ENCODE results near the gene COP1. TPM values are rescaled to one million over a fixed set of nuclear protein-coding genes. Genes with fewer than 3 reads are reported as not detected.
"Not testable (repeated sequence)": the region's sequence is repeated elsewhere in the genome, so short reads cannot be mapped to it uniquely, and the experiment has no call there.

COP1 gene
- total RNA-seq, 1 donor: 64.8 TPM

DNA sequence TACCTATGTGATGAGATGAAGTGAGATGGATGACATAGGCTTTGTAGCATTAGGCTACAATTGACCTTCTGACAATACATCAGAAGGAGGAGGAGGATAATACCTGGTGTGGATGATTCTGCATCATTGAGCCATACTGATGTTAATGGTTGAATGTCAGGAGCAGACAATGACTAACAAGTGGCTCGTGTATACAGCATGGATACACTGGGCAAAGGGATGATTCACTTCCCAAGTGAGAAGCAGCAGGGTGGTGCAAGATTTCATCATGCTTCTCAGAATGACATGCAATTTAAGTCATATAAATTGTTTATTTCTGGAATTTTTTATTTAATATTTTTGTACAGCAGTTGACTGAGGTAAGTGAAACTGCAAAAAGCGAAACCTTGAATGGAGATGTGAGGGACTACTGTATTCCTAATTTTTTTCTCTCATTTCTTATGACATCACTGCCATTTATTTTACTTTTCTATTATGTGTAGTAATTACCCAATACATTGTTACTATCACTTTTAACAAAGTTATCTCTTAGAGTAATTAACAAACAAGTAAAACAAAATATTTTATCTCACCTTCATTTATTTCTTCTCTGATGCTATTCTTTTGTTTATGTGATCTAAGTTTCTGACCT is 34.4 kb upstream of the COP1 start:
- H3K27ac ChIP-seq (ENCODE audit: low read depth, low read length): peak overlapping the region; percentile 79
- H3K27me3 ChIP-seq (ENCODE audit: insufficient read depth, low read length): no peaks in the 10 kb centered on the region
- H4K20me1 ChIP-seq (ENCODE audit: insufficient read depth, low read length): no peaks in the 10 kb centered on the region
- H2AFZ ChIP-seq (ENCODE audit: low read length): no peak overlapping the region
- peaks cover 24% of the 10 kb centered on the region for H3K4me1 ChIP-seq (ENCODE audit: insufficient read depth, low read length)
- no peaks in the 10 kb centered on the region for H3K79me2 ChIP-seq (ENCODE audit: insufficient read depth, low read length)
- H3K9me3 ChIP-seq (ENCODE audit: low read depth, low read length): no peaks in the 10 kb centered on the region
- no peaks in the 10 kb centered on the region for H3K36me3 ChIP-seq (ENCODE audit: insufficient read depth, low read length)
- TF ChIP-seq, protein P1, sequence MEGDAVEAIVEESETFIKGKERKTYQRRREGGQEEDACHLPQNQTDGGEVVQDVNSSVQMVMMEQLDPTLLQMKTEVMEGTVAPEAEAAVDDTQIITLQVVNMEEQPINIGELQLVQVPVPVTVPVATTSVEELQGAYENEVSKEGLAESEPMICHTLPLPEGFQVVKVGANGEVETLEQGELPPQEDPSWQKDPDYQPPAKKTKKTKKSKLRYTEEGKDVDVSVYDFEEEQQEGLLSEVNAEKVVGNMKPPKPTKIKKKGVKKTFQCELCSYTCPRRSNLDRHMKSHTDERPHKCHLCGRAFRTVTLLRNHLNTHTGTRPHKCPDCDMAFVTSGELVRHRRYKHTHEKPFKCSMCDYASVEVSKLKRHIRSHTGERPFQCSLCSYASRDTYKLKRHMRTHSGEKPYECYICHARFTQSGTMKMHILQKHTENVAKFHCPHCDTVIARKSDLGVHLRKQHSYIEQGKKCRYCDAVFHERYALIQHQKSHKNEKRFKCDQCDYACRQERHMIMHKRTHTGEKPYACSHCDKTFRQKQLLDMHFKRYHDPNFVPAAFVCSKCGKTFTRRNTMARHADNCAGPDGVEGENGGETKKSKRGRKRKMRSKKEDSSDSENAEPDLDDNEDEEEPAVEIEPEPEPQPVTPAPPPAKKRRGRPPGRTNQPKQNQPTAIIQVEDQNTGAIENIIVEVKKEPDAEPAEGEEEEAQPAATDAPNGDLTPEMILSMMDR (IDR thresholded peaks at IDR 0.05; ENCODE audit: extremely low read depth, low read depth, low read length): no peak
- peak; percentile 53 for DNase-seq (ENCODE audit: insufficient read length, low spot score, missing footprints)
- H3K4me3 ChIP-seq (ENCODE audit: insufficient read depth, low read length): no peak overlapping the region
- H3K4me2 ChIP-seq (ENCODE audit: insufficient read depth, low read length): peak overlapping the region; percentile 44

DNA sequence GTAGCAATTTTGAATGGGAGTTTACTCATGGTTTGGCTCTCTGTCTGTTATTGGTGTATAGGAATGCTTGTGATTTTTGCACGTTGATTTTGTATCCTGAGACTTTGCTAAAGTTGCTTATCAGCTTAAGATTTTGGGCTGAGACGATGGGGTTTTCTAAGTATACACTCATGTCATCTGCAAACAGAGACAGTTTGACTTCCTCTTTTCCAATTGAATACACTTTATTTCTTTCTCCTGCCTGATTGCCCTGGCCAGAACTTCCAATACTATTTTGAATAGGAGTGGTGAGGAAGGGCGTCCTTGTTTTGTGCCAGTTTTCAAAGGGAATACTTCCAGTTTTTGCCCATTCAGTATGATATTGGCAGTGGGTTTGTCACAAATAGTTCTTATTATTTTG is 26.6 kb upstream of the COP1 start:
- not testable (repeated sequence) for H3K36me3 ChIP-seq (ENCODE audit: insufficient read depth, low read length); H4K20me1 ChIP-seq (ENCODE audit: insufficient read depth, low read length); H3K27ac ChIP-seq (ENCODE audit: low read depth, low read length); DNase-seq (ENCODE audit: insufficient read length, low spot score, missing footprints); H3K9me3 ChIP-seq (ENCODE audit: low read depth, low read length); H3K4me3 ChIP-seq (ENCODE audit: insufficient read depth, low read length); H2AFZ ChIP-seq (ENCODE audit: low read length); H3K27me3 ChIP-seq (ENCODE audit: insufficient read depth, low read length); H3K79me2 ChIP-seq (ENCODE audit: insufficient read depth, low read length); H3K4me1 ChIP-seq (ENCODE audit: insufficient read depth, low read length); H3K4me2 ChIP-seq (ENCODE audit: insufficient read depth, low read length)

DNA sequence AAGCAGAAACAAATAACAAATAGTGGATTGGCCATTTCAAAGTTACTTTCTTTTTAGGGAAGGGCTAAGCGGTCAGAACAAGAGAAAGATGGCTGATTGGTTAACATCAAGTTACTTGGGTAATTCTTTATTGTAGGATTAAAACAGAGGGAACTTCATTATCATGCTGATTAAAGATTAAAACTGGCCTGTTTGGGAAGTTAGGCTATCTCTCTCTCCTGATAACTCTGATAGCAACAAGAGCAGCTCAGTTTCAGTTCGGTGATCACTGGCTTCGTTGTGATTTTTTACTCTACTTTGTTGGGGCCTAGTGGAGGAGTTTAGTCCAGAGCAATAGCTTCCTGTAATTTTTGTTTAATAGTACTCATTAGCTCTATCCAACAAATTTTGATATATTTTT is 20.5 kb upstream of the COP1 start:
- no peaks in the 10 kb centered on the region for H3K9me3 ChIP-seq (ENCODE audit: low read depth, low read length)
- H4K20me1 ChIP-seq (ENCODE audit: insufficient read depth, low read length): no peaks in the 10 kb centered on the region
- no peak overlapping the region for H3K4me3 ChIP-seq (ENCODE audit: insufficient read depth, low read length)
- H3K4me1 ChIP-seq (ENCODE audit: insufficient read depth, low read length): no peaks in the 10 kb centered on the region
- no peak for DNase-seq (ENCODE audit: insufficient read length, low spot score, missing footprints)
- H3K36me3 ChIP-seq (ENCODE audit: insufficient read depth, low read length): no peaks in the 10 kb centered on the region
- TF ChIP-seq, protein P1 (IDR thresholded peaks at IDR 0.05; ENCODE audit: extremely low read depth, low read depth, low read length): no peak
- no peaks in the 10 kb centered on the region for H3K27me3 ChIP-seq (ENCODE audit: insufficient read depth, low read length)
- no peak overlapping the region for H3K27ac ChIP-seq (ENCODE audit: low read depth, low read length)
- H2AFZ ChIP-seq (ENCODE audit: low read length): peak overlapping the region; percentile 9
- H3K4me2 ChIP-seq (ENCODE audit: insufficient read depth, low read length): no peak overlapping the region
- no peaks in the 10 kb centered on the region for H3K79me2 ChIP-seq (ENCODE audit: insufficient read depth, low read length)

DNA sequence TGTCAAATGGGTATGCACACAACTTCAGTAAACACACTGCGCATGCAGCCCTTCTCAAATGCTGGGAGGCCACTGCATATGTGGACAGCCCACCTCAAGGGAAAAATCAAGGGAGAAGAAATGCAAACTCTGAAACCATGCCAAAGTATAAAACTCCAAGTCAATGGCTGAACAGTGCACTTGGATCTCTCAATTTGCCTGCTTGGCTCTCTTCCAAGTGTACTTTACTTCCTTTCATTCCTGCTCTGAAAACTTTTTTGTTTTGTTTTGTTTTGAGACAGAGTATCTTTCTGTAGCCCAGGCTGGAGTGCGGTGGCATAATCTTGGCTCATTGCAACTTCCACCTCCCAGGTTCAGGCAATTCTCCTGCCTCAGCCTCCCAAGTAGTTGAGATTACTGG is 18.8 kb upstream of the COP1 start:
- Histone ChIP-seq H3K4me2 (ENCODE audit: insufficient read depth, low read length) (no peak overlapping the region), H3K79me2 (ENCODE audit: insufficient read depth, low read length) (no peaks in the 10 kb centered on the region), H2AFZ (ENCODE audit: low read length) (no peak overlapping the region), H3K27ac (ENCODE audit: low read depth, low read length) (no peak overlapping the region), H3K9me3 (ENCODE audit: low read depth, low read length) (no peaks in the 10 kb centered on the region), H4K20me1 (ENCODE audit: insufficient read depth, low read length) (no peaks in the 10 kb centered on the region), H3K4me1 (ENCODE audit: insufficient read depth, low read length) (no peaks in the 10 kb centered on the region), H3K36me3 (ENCODE audit: insufficient read depth, low read length) (no peaks in the 10 kb centered on the region), H3K27me3 (ENCODE audit: insufficient read depth, low read length) (no peaks in the 10 kb centered on the region), H3K4me3 (ENCODE audit: insufficient read depth, low read length) (no peak overlapping the region)
- DNase-seq (ENCODE audit: insufficient read length, low spot score, missing footprints): no peak
- TF ChIP-seq, protein P1 (IDR thresholded peaks at IDR 0.05; ENCODE audit: extremely low read depth, low read depth, low read length): no peak

Data from osteoblast (primary cell).